ENCODE measurements around the gene CALML3. TPM values are rescaled to one million over a fixed set of nuclear protein-coding genes. Genes with fewer than 3 reads are reported as not detected.

CALML3 gene
- total and polyA plus RNA-seq, 10 of the 15 experiments (the other 5 are each of a cell fraction or from before 2014, with no cell fraction given), result not detected

DNA sequence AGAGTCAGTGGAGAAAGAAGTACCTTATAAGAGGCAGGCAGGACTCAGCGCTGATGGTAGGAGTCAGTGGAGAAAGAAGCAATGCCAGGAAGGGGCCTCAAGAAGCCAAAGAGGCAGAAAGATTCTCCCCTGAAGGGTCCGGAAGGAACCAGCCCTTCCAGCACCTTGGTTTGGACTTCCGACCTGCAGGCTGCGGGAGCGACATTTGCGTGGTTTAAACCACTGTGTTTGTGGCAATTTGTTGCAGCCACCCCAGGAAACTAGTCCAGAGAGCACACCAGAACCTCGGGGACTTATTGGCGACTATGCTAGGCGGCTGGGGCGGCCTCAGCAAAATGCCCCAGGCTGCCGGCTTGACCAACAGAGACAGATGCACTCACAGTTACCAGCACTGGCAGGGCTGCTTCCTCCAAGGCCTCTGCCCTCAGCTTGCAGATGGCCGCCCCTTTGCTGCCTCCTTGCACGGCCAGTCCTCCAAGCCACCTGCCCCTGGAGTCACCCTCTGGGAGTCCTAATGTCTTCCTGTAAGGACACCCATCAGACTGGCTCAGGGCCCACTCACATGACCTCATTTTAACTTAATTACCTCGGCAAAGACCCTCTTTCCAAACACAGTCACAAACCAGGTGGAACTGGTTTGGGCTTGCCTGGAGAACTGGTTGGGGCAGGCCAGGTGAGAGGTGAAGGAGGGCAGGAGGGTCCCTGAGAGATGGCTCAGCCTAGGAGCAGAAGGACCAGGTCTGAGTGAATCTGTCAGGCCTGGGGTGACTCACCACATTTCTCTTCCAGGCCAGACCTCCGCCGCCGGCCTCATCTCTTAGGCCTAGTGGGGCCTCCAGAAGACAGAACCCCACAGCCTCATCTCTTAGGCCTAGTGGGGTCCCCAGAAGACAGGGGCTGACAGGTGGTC is 26.1 kb downstream of the CALML3 start (continued):
- TF ChIP-seq ASH2L (IDR thresholded peaks at IDR 0.05; ENCODE audit: borderline replicate concordance, low read depth) (no peak), PAX8 (IDR thresholded peaks at IDR 0.05) (no peak), IKZF2 (IDR thresholded peaks at IDR 0.05) (no peak), MTA3 (IDR thresholded peaks at IDR 0.05; ENCODE audit: borderline replicate concordance, low read length) (no peak), RFX5 (IDR thresholded peaks at IDR 0.05; ENCODE audit: low read depth, low read length) (no peak), FOS (IDR thresholded peaks at IDR 0.05; ENCODE audit: borderline replicate concordance, extremely low read depth, insufficient read length) (no peak), BRCA1 (IDR thresholded peaks at IDR 0.05; ENCODE audit: low read depth, low read length) (no peak), JUND (IDR thresholded peaks at IDR 0.05; ENCODE audit: low read depth, low read length) (no peak), RB1 (IDR thresholded peaks at IDR 0.05; ENCODE audit: borderline replicate concordance) (no peak)
- TF ChIP-seq, protein P1, sequence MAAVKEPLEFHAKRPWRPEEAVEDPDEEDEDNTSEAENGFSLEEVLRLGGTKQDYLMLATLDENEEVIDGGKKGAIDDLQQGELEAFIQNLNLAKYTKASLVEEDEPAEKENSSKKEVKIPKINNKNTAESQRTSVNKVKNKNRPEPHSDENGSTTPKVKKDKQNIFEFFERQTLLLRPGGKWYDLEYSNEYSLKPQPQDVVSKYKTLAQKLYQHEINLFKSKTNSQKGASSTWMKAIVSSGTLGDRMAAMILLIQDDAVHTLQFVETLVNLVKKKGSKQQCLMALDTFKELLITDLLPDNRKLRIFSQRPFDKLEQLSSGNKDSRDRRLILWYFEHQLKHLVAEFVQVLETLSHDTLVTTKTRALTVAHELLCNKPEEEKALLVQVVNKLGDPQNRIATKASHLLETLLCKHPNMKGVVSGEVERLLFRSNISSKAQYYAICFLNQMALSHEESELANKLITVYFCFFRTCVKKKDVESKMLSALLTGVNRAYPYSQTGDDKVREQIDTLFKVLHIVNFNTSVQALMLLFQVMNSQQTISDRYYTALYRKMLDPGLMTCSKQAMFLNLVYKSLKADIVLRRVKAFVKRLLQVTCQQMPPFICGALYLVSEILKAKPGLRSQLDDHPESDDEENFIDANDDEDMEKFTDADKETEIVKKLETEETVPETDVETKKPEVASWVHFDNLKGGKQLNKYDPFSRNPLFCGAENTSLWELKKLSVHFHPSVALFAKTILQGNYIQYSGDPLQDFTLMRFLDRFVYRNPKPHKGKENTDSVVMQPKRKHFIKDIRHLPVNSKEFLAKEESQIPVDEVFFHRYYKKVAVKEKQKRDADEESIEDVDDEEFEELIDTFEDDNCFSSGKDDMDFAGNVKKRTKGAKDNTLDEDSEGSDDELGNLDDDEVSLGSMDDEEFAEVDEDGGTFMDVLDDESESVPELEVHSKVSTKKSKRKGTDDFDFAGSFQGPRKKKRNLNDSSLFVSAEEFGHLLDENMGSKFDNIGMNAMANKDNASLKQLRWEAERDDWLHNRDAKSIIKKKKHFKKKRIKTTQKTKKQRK (IDR thresholded peaks at IDR 0.05; ENCODE audit: low read depth, low read length), result no peak

Measured in GM12878 (cell line).